Stimulated activated CD8-positive, alpha-beta memory T cell treated with anti-CD3 and anti-CD28 coated beads, Interleukin-7, amount 100 ng/mL, for 1 hour (primary cell): ENCODE results near the gene GRHPR.

ENCODE experiments used
- DNase-seq, 2 donors: peaks; one replicate each; pipeline ENCODE4 v3.0.0-alpha.2; 2020; ENCODE audit warnings: low read depth in 2 of 2

GRHPR gene

GRCh38 chr9:37398464-37399025, 24.0 kb upstream of the GRHPR start:
- no peak for DNase-seq

DNA sequence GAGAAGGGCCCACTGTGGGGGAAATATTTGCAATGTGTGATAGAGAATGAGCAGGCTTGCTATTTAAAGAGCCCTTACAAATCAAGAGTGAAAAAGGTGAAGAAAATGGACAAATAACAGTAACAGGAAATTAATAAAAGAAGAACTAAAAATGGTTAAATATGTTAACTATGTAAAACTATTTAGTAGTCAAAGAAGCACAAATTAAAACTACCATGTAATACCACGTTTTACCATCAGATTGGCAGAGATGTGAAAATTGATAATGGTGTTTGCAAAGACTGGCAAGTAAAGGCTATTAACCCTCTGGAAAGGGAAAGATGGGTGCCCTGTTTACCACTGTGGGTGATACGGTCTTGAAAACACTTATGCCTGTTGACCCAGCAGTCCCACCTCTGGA, 23.2 kb upstream of the GRHPR start:
- DNase-seq = no peak

GRCh38 chr9:37404590-37404989, 17.9 kb upstream of the GRHPR start:
- no peak for DNase-seq

DNA sequence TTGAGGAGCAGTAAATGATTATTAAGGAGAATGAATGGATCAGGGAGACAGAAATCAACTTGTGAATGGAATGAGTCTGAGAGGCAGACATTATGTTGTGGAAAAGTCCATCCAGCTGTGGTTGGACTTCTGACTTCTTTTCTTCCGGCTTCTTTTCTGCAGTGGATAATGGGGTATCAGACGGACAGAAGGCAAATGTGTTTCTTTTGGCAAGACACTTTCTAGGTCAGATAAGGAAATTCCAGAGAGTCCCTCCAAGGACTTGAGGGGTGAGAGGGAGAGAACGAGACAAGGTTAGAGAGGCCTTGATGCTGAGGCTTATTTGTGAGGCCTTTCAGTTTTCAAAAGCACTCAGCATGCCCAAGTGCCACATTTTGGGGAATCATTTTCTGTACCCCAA, 17.1 kb upstream of the GRHPR start:
- DNase-seq = no peak

DNA sequence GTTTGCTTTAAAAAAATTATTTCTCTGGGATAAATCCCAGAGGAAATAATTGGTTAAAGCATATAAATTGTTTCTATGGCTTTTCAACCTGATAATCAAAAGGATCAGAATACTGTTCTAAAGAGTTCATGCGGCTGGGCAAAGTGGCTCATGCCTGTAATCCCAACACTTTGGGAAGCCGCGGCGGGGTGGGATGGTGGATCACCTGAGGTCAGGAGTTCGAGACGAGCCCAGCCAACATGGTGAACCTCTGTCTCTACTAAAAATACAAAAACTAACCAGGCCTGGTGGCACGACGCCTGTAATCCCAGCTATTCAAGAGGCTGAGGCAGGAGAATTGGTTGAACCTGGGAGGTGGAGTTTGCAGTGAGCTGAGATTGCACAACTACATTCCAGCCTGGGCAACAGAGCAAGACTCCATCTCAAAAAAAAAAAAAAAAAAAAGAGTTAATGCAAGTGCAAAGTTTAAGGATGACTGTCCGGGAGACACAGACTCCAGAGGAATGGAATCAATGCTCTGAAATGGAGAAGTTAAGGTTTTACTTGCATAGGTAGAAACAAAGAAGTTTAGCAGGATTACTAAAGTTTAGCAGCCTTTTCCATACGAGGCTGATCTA, 16.6 kb upstream of the GRHPR start:
- no peak for DNase-seq

DNA sequence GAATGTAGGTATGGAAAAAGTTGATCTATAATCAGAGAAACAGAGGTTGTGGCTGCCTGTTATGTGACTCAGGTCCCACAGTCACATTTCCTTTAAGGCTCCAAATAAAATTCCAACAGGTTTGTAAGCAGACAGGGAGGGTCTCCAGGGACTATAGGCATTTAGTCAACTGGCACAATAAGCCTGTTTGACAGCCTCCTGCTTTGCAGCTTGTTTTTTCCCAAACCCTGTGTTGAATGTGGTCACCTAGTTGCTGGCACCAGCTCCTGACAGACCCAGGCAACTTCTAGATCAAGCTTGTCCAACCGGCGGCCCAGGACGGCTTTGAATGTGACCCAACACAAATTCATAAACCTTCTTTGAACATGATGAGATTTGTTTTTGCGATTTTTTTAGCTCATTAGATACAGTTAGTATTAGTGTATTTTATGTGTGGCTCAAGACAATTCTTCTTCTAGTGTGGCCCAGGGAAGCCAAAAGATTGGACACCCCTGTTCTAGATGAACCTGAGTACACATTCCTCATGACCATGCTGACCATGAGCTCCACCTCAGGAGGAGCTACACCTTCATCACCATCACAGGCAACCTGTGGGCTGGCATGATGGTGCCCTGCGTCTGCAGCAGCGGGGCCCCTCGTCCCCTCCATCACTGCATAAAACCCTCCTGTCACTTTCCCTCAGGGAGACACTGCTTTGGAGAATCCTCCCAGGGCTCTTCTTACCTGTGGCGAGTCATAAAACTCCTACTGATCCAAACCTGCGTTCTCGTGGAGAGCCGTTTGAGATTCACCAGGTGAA, 15.7 kb upstream of the GRHPR start:
- no peak for DNase-seq

- no peak for DNase-seq
Observed at GRCh38 chr9:37407468-37407867, 15.0 kb upstream of the GRHPR start.

DNA sequence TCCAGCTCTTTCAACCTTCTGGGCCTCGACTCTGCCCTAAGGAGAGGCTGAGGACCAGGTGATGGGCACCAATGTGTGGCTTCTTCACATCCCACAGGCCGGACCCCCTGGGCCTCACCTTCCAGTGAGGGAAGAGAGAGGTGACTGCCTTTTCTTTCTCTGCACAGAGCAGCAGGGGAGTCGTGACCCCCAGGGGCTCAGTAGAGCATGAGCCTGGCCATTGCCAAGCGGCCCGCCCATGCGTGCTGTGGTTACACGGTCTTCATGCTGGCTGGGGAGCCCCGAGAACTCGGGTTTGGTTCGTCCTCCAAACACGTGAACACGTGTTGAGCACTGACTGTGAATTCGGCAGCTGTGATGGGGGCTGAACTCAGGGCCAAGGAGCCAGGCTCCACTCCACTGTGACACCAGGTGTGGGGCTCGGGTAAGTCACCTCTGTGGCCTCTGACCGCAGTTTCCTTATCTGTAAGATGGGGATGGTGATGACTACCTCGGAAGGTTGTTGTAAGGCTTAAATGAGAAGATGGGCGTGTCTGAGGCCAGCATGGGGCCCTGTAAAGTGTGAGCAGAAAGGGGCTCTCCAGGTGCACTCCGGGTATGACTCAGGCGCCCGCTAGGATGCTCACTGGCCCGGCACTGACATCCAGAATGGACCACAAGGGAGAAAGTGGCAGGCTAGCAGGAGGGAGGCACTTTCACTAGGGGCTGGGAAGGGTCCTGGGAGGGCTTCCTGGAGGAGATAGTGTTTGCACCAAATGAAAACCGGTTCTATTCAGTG, 13.4 kb upstream of the GRHPR start:
- peak in 1 of 2 donors; percentile 27 for DNase-seq

GRCh38 chr9:37410354-37410861, 12.1 kb upstream of the GRHPR start:
- no peak for DNase-seq

DNA sequence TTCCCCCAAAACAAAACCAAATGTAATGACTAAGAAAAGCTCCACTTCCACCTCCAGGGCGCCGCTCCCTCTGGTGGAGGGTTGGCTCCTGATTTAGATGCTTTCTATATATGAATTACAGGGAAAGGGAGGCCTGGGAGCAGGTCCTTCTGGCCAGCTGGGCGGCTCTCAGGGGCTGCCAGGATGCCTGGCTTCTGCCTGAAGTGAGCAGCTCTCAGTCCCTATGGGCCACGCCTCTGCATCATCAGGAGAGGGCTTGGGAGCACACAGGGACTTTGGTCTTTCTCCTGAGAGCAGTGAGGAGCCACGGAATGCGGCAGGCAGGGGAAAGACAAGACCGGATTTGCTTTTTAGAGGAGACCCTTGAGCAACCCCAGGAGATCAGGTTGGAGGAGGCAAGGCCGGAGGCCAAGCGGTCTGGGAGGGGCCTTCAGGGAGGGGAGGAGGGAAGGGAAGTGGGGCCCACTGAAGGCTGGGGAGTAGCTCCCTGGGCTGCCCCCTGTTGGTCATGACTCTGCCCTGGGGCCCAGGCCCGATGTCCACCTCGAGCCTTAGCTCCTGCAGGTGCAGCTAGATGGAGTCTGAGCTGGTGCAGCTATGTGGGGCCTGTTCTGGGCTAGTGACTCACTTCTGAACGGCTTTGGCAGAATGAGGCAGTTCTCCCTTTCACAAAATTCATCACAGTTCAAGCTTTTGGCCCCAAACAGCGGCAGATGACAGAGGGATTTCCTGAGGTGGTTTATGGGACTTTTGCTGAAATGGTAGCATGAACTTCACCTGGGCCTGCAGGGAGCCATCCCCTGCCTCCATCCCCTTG, 11.3 kb upstream of the GRHPR start:
- DNase-seq = no peak

DNA sequence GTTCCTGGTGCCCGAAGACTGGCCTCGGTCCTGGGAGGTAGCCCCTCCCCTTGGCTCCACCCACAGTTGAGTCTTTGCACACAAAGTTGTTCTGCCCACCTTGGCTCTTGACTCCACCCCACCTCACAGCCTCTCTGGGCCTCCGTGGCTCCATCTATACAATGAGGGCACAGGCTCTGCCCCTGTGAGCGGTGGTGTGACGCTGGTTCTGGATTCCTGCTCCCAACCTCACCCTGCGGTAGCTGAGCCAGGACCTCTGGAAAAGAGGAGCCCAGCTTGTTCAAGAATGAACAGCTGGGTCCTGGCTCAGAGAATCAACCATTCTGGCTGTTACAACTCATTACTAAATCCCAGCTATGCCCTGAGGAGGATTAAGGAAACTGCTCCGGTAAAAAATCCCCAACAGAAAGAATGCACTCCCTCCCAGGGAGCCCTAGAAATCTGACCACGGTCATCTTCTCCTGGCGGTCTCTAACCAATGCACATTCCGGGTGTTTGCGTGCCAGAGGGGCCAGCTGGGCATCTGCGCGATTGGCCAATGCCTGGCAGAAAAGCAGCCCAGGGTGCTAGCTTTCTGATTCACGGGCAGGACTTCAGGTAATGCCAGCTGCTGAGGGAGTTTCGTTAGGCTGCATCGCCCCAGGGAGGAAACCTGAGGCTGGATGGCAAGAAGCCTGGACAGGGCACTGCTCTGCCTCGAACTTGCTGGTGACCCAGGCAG, 9.9 kb upstream of the GRHPR start:
- DNase-seq = no peak

- DNase-seq = no peak
Observed at GRCh38 chr9:37413311-37413710, 9.2 kb upstream of the GRHPR start.

GRCh38 chr9:37414503-37414943, 8.0 kb upstream of the GRHPR start:
- no peak for DNase-seq

DNA sequence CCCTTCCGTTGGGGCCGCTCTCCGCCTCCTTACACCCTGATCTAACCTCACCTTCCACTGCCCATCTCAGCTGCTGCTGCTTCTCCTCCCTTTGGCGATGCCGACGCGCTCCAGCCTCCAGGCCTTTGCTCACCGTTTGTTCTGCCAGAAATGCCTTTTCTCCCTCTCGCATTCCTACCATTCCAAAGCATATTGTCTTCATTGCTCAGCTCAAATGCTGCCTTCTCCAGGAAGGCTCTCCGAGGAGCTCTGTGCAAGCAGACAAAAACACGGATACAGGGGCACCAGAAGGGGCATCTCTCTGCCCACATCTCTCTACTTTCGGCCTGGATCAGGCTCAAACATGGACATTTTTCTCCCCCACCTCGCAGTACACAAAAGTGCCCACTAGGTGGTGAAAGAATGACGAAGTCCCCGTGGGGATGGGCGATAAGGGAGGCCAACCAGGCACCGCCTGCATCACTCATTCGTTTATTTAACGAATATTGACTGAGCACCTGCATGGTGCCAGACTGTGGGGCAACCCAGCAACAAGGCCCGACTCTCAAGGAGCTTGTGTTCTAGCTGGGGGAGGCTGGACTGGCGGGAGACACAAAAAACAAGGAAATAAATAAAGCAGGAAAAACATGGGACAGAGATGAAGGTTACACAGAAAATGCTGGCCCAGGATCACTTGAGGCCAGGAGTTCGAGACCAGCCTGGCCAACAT, 7.3 kb upstream of the GRHPR start:
- peak; percentile 41 to 59 for DNase-seq

DNA sequence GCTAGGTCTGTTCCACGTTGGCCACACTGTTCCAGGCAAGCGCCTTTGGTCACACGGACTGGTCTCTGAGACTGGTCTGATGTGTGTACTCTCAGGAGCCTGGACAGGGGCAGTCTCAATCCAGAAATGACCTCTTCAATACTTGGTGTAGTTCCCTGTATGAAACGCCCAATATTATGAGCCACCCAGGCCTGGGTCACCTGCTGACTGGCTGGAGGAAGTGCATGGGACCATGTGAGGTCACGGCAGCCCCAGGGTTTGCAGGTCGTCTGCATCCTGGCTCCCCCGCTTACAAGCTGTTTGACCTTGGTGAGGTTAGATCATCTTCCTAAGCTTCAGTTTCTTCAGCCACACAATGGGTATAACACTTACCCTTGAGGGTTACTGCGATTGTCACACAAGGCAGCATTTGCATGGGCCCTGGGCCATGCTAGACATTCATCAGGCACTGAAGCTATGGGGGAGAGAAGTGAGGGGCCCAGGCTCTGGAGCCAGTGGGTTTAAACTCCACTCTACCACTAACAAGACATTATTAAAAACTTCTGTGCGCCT, 5.2 kb upstream of the GRHPR start:
- DNase-seq = no peak

DNA sequence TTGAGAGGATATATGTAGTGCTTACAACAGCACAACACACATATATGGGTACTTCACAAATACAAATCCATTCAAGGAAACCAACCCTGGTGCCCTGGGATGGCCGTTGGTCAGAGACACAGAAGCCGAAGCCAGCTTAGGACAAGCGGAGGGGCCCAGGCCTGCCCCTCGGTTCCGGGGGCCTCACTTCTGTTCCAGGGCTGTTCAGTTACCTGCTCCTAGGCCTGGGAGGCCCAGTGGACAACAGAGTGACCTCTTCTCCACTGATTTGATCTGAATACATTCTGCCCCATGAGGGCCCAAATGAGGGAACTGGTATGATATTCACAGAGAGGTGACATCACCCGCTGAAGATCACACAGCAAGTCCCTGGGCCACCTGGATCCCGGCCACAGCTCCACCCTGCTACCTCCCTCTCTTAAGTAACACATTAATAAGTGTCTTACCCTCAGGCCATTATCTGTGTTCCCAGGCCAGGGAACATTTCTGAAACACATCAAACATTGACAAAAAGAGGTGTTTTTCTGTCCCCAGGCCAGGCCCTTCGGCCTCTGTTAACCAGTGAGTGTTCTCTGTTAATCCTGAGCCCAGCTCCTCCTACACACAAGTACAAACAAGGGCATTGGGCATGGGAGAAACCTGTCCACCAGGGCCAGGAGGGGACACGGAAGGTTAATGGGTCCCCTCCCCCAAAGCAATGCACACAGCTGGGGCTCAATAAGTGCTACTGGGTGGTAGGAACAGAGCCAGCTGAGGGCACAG, 4.5 kb upstream of the GRHPR start:
- no peak for DNase-seq

- DNase-seq = no peak
Observed at GRCh38 chr9:37419204-37419603, 3.3 kb upstream of the GRHPR start.

- no peak for DNase-seq
Observed at GRCh38 chr9:37420271-37421215, 2.0 kb upstream of the GRHPR start.
